SK-N-MC (cell line): ENCODE results near the gene PRPH.
"Not testable (repeated sequence)": the region's sequence is repeated elsewhere in the genome, so short reads cannot be mapped to it uniquely, and the experiment has no call there.

ENCODE experiments used
- DNase-seq: peaks from one replicate; pipeline ENCODE4 v3.0.0-alpha.2; 2011; ENCODE audit warnings: low read depth, low spot score
- H3K27ac ChIP-seq: fragments of 200-600 bp; sonication (generic); 2 replicates; pipeline ENCODE4 v1.5.1; 2016; ENCODE audit warnings: mixed run types
- H3K36me3 ChIP-seq: fragments of 200-600 bp; sonication (generic); 2 replicates; pipeline ENCODE4 v1.6.1; 2017; ENCODE audit warnings: antibody characterized with exemption, low read length, mixed read lengths; ENCODE audit not compliant: insufficient read depth
- H3K4me3 ChIP-seq: fragments of 200-600 bp; sonication (generic); 2 replicates; pipeline ENCODE4 v1.5.1; 2016
- H3K9ac ChIP-seq: fragments of 200-600 bp; sonication (generic); 2 replicates; pipeline ENCODE4 v1.8.0; 2017; ENCODE audit warnings: mixed run types, mixed read lengths; ENCODE audit not compliant: insufficient read length
- H3K9me3 ChIP-seq: fragments of 200-600 bp; sonication (generic); 2 replicates; pipeline ENCODE4 v1.6.1; 2017; ENCODE audit warnings: low read depth, mild to moderate bottlenecking, antibody characterized with exemption, low read length, moderate library complexity, mixed read lengths
- EZH2 ChIP-seq: fragments of 200-600 bp; sonication (generic); IDR thresholded peaks from one replicate; pipeline ENCODE4 v1.6.1; 2017; ENCODE audit warnings: antibody characterized with exemption
- FOXP2 ChIP-seq: optimal IDR thresholded peaks from 2 replicates; pipeline ENCODE3; 2011; ENCODE audit warnings: mild to moderate bottlenecking, moderate library complexity; ENCODE audit not compliant: insufficient read depth; ENCODE audit errors: extremely low read length, control extremely low read depth
- POLR2AphosphoS5 ChIP-seq: IDR thresholded peaks from 2 replicates; pipeline ENCODE4 v1.6.1; 2012; ENCODE audit warnings: mild to moderate bottlenecking, low read depth, low read length, borderline replicate concordance

Gene PRPH

DNA sequence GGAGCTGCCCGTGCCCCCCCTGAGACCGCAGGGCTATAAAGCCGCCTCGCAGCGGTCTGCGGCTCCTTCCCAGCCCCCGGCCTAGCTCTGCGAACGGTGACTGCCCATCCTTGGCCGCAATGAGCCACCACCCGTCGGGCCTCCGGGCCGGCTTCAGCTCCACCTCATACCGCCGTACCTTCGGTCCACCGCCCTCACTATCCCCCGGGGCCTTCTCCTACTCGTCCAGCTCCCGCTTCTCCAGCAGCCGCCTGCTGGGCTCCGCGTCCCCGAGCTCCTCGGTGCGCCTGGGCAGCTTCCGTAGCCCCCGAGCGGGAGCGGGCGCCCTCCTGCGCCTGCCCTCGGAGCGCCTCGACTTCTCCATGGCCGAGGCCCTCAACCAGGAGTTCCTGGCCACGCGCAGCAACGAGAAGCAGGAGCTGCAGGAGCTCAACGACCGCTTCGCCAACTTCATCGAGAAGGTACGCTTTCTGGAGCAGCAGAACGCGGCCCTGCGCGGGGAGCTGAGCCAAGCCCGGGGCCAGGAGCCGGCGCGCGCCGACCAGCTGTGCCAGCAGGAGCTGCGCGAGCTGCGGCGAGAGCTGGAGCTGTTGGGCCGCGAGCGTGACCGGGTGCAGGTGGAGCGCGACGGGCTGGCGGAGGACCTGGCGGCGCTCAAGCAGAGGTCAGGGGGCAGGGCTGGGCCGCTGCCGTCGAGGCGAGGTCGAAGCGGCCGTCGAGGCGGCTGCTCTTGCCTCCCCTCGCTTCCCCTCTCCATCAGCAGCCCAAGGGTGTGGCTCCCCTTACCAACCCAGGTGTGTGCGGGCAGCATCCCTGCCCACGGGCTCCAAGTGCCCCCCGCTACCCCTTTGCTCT, at the start of gene PRPH:
Gene PRPH, plus strand, starts transcription at position 66 of the 855 bp plus-strand sequence. Its CDS starts 54 bp downstream, at position 120.
- H3K9me3 ChIP-seq: no peaks in the 10 kb centered on the region
- H3K36me3 ChIP-seq: no peaks in the 10 kb centered on the region
- DNase-seq: no peak
- H3K9ac ChIP-seq: no peak within 1 kb of the TSS
- H3K4me3 ChIP-seq: no peak within 1 kb of the TSS
- no peak within 1 kb of the TSS for H3K27ac ChIP-seq
- TF ChIP-seq EZH2 (no peak), FOXP2 (no peak), POLR2AphosphoS5 (no peak)

DNA sequence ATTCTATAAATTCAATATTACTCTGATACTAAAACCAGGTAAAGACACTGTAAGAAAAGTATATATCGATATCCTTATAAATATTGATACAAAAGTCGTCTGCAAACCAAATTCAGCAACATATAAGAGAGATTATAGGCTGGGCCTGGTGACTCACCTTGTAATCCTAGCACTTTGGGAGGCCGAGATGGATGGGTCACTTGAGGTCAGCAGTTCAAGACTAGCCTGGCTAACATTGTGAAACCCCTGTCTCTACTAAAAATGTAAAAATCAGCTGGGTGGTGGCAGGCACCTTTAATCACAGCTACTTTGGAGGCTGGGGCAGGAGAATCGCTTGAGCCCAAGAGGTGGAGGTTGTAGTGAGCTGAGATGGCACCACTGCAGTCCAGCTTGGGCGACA, 43.6 kb upstream of the PRPH start:
- Histone ChIP-seq H3K9me3 (no peaks in the 10 kb centered on the region), H3K27ac (no peak overlapping the region), H3K9ac (no peak overlapping the region), H3K36me3 (no peaks in the 10 kb centered on the region), H3K4me3 (no peak overlapping the region)
- DNase-seq: no peak
- no peak for TF ChIP-seq FOXP2
- no peak for TF ChIP-seq POLR2AphosphoS5
- no peak for TF ChIP-seq EZH2

DNA sequence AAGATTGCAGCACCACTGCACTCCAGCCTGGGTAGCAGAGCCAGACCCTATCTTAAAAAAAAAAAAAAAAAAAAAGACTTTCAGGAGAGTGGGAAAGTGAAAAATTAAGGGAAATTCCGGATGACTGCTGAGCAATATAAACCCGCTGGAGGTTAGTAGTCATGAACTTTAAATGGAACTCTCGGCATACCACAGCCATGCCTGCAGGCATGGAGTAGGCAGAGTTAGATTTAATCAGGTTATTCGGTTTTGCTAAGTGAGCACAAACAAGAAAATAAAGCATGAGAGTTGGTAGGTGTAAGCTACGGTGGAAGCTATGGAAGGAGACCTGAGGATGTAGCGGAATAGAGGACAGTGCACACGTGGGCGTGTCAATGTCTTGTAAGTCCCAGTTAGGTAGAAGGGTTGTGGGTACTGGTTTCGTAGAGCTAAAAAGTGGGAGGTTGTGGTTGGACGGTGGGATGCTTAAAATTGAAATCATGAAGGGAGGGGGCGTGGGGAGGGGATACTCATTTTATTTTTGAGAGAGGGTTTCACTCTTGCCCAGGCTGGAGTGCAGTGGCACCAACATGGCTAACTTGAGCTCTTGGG, 41.8 kb upstream of the PRPH start:
- TF ChIP-seq EZH2 (no peak), POLR2AphosphoS5 (no peak), FOXP2 (no peak)
- Histone ChIP-seq H3K9me3 (no peaks in the 10 kb centered on the region), H3K36me3 (no peaks in the 10 kb centered on the region), H3K27ac (no peak overlapping the region), H3K4me3 (no peak overlapping the region), H3K9ac (no peak overlapping the region)
- DNase-seq: no peak

DNA sequence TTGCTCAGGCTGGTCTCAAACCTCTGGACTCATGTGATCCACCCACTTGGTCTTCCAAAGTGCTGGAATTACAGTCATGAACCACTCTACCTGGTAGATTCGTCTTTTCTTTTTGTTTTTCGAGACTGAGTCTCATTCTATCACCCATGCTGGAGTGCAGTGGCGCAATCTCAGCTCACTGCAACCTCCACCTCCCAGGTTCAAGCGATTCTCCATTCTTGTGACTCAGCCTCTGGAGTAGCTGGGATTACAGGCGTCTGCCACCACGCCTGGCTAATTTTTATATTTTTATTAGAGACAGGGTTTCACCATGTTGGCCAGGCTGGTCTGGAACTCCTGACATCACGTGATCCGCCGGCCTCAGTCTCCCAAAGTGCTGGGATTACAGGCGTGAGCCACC, 39.5 kb upstream of the PRPH start:
- H3K9ac ChIP-seq, DNase-seq, H3K27ac ChIP-seq, H3K4me3 ChIP-seq, H3K36me3 ChIP-seq, H3K9me3 ChIP-seq: not testable (repeated sequence)

DNA sequence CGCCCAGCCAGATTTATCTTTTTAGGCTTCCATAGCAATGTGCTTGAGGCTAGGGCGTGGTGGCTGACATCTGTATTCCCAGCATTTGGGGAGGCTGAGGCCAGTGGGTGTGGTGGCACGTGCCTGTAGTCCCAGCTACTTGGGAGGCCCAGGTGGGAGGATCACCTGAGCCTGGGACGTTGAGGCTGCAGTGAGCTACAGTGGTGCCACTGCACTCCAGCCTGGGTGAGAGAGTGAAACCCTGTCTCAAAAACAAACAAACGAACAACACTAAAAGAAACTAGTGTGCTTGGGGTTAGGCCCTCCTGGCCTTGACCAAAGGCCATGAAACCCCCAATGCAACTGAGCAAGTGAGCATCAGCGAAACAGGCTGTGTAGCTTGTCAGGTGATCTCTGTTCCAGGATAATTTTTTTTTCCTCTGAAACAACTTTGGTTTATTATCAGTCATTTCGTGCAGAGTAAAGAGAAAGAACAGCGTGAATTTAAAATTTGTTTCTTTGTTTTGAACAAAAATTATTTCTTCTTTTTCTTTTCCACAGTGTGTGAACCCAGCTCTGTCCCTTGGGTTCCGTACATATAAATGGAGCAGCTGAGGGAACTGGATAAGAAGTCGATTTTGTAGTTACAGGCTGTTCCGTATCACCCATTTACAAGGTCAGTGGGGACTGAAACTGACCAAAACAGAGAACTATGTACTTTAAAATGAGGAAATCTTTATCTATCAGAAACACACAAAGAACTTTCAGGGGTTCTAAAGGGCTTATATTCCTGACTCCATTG, 38.9 kb upstream of the PRPH start:
- no peak overlapping the region for H3K4me3 ChIP-seq
- TF ChIP-seq EZH2 (no peak), FOXP2 (no peak), POLR2AphosphoS5 (no peak)
- no peak for DNase-seq
- peak overlapping the region; percentile 36; the same call in 1 of the 2 replicates for H3K27ac ChIP-seq
- H3K9me3 ChIP-seq: no peaks in the 10 kb centered on the region
- H3K9ac ChIP-seq: no peak overlapping the region
- H3K36me3 ChIP-seq: no peaks in the 10 kb centered on the region

DNA sequence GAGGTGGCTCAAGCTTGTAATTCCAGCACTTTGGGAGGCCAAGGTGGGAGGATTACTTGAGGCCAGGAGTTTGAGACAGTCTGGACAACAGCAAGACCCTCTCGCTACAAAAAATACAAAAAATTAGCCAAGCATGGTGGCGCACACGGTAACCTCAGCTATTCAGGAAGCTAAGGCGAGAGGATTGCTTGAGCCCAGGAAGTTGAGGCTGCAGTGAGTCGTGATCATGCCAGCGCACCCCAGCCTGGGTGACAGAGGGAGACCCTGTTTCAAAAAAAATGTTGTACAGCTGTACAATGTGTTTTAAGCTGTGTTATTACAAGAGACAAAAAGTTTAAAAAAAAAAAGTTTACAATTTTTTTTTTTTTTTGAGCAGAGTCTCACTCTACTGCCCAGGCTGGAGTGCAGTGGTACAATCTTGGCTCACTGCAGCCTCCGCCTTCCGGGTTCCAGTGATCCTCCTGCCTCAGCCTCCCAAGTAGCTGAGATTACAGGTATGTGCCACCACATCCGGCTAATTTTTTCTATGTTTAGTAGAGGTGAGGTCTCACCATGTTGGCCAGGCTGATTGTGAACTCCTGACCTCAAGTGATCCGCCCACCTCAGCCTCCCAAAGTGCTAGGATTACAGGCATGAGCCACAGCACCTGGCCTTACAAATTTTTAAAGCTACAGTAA, 37.3 kb upstream of the PRPH start:
- H3K27ac ChIP-seq, H3K36me3 ChIP-seq, H3K4me3 ChIP-seq, H3K9me3 ChIP-seq, H3K9ac ChIP-seq, DNase-seq: not testable (repeated sequence)

DNA sequence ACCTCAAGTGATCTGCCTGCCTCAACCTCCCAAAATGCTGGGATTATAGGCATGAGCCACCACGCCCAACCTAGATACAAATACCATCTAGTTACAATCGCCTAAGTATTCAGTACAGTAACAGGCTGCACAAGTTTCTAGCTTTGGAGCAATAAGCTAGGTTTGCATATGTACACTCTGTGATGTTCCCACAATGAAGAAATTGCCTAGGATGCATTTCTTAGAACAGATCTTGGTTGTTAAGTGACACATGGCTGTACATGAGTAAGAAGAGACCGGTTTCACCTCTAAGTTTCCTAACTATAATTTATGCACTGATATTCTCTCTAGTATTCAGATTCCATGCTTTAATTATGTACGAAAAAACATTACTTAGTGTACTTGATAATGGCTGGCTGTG, 35.5 kb upstream of the PRPH start:
- TF ChIP-seq POLR2AphosphoS5 (no peak), EZH2 (no peak), FOXP2 (no peak)

DNA sequence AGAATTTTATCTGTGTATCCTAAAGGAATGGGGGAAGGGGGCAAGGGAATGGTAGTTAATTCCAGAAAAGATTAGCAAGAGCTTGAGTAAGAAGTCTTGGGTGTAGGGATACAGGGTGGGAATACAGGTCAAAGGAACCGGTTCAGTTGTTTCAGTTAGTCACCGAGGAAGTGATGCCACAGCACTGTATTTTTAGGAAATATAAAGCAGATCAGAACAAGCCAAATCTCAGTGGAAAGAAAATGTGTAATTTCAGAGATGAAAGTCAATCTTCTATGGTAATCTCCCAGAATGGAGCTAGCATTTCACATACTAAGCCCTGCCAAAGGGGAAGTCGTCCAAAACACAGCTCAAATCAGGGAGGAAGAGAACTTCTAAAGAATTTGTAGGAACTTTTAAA, 34.8 kb upstream of the PRPH start:
- H3K36me3 ChIP-seq: no peaks in the 10 kb centered on the region
- peak overlapping the region; percentile 72 for H3K27ac ChIP-seq
- peak overlapping the region; percentile 34; the same call in 1 of the 2 replicates for H3K4me3 ChIP-seq
- no peak for TF ChIP-seq EZH2
- no peak for TF ChIP-seq POLR2AphosphoS5
- no peak for TF ChIP-seq FOXP2
- no peak overlapping the region for H3K9ac ChIP-seq
- H3K9me3 ChIP-seq: no peaks in the 10 kb centered on the region
- no peak for DNase-seq

More for the DNA sequence above, 35.5 kb upstream of the PRPH start:
- no peak overlapping the region for H3K4me3 ChIP-seq
- no peaks in the 10 kb centered on the region for H3K36me3 ChIP-seq
- H3K9me3 ChIP-seq: no peaks in the 10 kb centered on the region
- DNase-seq: no peak
- H3K27ac ChIP-seq: peak overlapping the region; percentile 72
- H3K9ac ChIP-seq: no peak overlapping the region
